Subcutaneous adipose tissue (tissue), 4 donors: Measurements from ENCODE around the gene TMEM25. TPM values are rescaled to one million over a fixed set of nuclear protein-coding genes. Genes with fewer than 3 reads are reported as not detected.

Experiments
- CTCF ChIP-seq: fragments of 450-650 bp; IDR thresholded peaks from one replicate; pipeline ENCODE4 v1.5.1; 2016; ENCODE audit warnings: low read depth, mild to moderate bottlenecking, control low read depth, antibody characterized with exemption, moderate library complexity
- total RNA-seq, 4 donors: library from RNA; depleted of rRNA; stranded (reverse); fragments of >200 nt; gene quantifications; one replicate each; pipeline ENCODE4 v1.1.0, GENCODE V29; 2016

Gene TMEM25
- total RNA-seq, 4 donors from 2014 or later, result 6.8 to 21.9 (median 14.4) TPM

- TF ChIP-seq CTCF, result no peak
Measured at GRCh38 chr11:118526688-118527087, 4.3 kb upstream of the TMEM25 start.

GRCh38 chr11:118527109-118527508 lies 3.9 kb upstream of the TMEM25 start, which contains the start of gene TTC36:
Gene TTC36, plus strand, starts transcription at chr11:118527474. Its CDS starts 21 bp downstream, at chr11:118527495.
- no peak for TF ChIP-seq CTCF

- TF ChIP-seq CTCF, result no peak
Measured at GRCh38 chr11:118528511-118528910, 2.5 kb upstream of the TMEM25 start.

GRCh38 chr11:118529584-118530175 lies 1.3 kb upstream of the TMEM25 start:
- TF ChIP-seq CTCF, result no peak

- no peak for TF ChIP-seq CTCF
Measured at GRCh38 chr11:118530180-118530682, 761 bp upstream of the TMEM25 start.

GRCh38 chr11:118531597-118532084 lies 649 bp downstream of the TMEM25 start:
- no peak for TF ChIP-seq CTCF

GRCh38 chr11:118532091-118532490 lies 1.1 kb downstream of the TMEM25 start:
- TF ChIP-seq CTCF, result no peak
